NCI-H748 treated with DMSO at 0.1 percent for 48 hours (cell line): ENCODE measurements around the gene HPN.

ENCODE experiments used
- DNase-seq: peaks from one replicate; lab custom pipeline; 2025; lab: John Stamatoyannopoulos, UW

HPN gene

DNA sequence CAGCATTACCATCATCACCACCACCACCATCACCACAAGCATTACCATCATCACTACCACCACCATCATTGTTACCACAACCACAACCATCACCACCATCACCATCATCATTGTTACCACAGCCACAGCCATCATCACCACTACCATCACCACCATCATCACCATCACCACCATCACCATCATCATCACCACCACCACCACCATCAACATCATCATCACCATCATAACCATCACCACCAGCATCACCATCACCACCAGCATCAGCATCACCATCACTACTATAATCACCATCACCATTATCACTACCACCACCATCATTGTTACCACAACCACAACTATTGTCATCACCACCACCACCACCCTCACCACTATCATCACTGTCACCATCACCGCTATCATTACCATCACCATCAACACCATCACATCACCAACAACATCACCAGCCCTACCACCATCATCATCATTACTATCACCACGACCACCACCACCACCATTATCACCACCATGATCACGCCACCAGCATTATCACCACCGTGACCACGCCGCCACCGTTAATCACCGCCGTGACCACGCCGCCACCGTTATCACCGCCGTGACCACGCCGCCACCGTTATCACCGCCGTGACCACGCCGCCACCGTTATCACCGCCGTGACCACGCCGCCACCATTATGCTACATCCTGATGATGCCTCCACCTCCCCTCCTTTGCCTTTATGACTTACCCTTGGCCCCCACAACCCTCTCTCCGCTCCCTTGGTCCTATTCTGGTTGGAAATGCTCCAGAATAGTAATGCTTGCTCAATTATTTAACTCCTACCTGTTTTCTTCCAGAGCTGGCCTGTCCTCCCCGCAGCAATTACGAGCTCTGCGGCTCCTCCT is 64.1 kb downstream of the HPN start:
- no peak for DNase-seq

DNA sequence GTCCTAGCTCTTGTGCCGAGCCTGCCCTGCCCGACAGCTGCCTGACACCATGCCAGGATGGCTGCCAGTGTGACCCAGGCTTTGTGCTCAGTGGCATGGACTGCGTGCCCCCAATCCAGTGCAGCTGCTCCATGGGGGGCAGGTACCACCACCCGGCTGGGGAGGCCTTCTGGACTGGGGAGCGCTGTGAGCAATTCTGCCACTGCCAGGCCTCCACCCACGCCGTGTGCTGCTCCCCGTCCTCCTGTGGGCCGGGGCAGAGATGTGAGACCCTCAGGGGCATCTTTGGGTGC is 64.7 kb downstream of the HPN start:
- DNase-seq: no peak

DNA sequence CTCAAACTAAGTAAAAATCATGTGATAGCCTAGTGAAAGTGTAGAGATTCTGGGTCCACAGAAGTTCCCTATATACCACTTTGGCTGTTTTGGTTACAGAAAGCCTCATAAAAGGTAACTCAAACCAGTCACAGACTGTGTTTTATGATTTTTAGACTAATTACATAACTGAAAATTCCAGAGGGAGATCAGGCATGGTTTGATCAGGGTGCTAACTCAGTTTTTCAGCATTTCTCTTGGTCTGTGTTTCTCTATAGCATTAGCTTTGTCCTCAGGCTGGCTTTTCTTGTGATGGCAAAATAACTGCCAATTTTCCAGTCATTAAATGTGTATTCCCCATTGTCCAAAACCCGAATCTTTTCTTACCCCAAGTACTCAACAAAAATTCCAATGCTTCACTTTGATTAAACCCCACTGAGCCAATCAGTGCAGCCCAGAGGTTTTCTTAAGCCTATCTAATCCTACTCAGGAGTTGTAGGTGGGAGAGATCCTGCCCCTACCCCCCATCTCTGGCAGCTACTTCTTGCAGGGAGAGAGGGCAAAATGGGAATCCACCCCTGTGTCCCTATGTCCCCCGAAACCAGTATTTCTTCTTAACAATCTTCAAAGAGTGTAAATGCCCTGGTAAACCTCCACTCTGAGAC is 65.5 kb downstream of the HPN start:
- DNase-seq: no peak

DNA sequence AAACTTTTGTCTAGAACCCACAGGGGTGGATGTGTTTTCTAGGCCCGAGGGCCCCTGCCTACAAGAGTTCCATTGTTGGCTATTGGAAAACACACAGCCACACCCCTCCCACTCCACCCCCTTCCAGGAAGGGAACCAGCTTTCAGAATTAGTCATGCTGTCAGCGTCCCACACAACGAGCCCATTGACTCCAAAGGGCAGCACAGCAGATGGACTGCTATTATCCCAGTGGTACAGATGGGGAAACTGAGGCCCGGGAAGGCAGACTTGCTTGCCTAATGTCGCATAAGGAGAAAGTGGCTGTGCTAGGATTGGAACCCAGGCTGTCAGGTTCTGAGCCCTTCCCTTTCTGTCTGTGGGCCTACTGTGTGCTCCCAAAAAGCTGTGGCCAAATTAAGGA is 66.0 kb downstream of the HPN start:
- no peak for DNase-seq

DNA sequence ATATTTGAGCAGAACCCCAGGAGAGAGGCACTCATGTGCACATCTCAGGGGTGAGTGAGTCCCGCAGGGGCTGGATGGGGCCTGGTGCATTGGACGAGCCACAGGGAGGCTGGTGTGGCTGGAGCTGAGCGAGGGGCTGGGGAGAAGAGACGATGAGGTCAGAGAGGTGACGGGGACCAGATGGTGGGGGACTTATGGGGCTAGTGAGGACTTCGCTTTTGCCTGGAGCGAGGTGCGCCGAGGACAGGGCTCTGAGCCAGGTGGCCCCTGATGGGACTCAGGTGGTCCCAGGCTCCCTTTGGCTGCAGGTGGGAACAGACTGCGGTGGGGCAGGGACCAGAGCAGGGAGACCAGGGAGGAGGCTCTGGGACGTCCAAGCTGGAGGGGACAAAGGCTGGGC is 67.2 kb downstream of the HPN start:
- no peak for DNase-seq

DNA sequence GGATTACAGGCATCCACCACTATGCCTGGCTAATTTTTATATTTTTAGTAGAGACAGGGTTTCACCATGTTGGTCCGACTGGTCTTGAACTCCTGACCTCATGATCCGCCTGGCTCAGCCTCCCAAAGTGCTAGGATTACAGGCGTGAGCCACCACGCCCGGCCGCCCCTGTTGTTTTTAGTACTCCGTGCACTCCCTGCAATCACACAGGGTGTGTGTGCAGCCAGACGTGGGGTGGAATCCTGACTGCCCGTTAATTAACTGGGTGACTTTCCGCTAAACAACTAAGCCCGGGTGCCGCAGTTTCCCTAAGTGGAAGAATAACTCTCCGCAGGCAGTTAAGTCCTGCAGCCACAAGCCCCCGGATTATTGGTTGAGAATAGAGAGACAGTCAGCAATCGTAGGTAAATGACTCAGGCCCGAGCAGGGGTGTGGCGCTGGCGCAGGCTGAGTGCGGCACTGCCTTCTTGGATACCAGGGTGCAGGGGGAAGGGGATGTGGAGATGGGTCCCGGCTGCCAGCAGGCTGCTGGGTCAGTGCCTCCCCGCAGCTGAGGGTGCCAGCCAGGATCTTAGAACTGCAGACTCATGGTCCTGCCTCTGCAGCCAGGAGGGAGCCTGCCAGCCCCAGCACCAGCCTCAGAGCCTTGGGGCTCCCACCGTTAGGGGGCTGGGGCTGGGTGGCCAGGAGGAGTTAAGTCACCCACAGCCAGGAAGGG is 68.0 kb downstream of the HPN start:
- no peak for DNase-seq

DNA sequence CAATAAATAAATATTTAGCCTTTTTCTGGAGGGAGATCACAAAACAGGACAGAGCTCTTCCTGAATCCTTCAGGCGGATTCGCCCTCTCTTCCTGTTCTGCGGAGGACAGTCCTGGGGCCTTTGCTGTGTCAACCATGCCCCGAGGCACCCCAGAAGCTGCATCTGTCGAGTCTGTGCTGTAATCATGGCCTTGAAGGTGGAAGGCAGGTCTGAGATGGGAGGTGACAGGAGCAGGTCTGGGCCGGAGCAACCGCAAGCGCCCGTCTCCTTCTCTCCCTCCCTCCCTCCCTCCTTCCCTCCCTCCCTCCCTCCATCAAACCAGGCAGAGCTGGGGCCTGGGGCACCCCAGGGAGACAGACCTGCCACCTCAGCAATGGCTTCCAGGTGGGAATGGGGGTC is 69.5 kb downstream of the HPN start:
- DNase-seq: no peak

DNA sequence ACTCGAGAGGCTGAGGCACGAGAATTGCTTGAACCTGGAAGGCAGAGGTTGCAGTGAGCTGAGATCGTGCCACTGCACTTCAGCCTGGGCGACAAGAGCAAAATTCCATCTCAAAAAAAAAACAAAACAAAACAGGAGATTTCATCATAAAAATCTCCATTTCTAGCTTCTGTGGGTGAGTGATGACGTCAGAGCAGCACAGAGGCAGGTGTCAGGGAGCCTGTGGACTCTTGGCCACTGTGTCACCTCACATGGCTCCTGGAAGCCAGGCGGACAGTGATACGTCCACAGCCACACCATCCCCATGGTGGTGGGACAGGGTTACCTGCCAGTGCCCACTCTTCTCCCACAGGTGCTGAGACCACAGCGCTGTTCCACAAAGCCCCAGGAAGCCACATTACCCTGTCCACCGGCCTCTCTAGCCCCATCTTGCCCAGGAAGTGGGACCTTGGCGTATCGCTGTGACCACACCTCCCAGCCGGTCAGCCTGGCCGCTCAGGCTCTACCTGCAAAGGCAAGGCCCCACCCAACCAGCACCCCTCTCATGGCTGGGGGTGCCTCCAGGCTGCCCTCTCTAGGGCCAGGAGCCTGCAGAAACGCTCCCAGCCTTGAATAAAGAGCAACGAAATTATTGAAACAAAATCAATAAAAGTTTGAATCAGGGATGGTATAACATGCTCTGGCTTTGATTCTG is 71.6 kb downstream of the HPN start:
- DNase-seq: no peak

DNA sequence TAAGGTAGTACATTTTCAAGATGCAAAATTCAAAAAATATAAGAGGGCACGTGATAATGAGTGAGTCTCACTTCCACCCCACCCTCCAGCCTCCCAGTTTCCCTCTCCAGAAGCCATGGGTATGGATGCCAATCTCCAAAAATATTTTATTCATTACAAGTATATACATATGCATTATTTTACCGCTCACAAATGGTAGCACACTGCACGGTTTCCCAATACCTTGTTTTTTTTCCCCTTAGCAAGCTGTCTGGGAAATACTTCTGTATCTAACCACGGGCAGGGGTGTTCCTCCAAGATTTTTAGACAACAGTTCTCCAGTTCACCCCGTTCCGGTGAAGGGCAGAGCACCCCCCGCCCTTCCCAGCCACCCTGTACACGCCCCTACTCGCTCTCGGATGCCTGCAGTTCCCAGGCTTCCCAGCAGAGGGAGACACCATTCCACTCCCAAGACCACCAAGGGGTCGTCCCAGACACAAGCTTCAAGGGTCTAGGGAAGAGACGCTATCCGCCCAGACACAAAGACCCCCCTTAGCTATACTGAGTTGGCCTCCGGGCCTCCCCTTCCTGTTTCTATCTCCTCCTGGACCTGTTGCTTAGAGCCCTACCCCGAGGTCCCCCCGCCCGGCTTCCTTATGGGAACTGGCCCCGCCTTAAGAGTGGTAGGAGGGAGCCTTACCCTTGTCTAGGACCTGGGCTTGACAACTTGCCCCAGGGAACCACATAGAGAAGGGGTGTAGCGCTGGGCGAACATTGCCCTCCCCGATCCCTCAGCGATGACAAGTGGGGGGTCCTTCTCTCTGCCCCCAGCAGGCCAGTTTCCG is 73.0 kb downstream of the HPN start:
- DNase-seq: peak; percentile 59

DNA sequence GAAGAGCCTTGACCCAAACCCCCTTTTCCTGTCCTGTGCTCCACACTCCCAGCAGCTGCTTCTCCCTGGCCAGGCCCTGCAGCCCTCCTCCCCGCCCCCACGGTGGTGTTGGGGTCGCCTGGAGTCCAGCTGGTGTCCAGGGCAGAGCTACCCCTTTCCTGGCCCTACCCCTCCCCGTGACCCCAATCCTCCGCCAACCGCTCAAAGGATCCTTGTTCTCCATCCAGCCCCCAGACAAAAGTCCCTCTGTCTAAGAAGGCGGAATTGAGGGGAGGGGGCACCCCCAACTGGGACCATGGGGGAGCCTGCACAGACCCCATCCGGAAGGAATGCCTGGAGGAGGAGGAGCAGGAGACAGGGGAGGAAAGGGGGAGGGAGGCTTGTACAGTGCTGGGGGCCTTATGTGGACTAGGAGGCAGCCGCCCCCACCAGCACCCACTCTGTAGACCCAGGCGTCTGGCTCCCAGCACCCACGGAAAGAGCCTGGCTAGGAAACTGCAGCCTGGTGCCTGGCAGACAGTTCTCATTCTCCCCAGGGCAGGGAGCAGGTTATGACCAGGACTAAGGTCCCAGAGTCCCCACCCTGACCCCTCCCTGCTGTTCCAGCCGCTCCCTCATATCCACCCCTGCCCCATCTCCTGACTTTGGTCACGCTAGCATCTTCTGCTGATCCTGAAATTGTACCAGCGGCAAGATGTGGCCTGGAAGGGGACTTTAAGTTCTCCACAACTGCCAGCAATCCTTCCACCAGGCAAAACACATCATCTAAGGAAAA is 73.8 kb downstream of the HPN start, which contains the start of gene FXYD3:
Gene FXYD3, plus strand, starts transcription at position 647 of the 775 bp plus-strand sequence. CDS start 3,554 bp downstream, outside the sequence.
- no peak for DNase-seq
